ENCODE data around the gene SSH2. TPM values are rescaled to one million over a fixed set of nuclear protein-coding genes. Genes with fewer than 3 reads are reported as not detected.

SSH2 gene
- total and polyA plus RNA-seq, 7 donors, result 18.3 to 35.1 (median 26.5) TPM

DNA sequence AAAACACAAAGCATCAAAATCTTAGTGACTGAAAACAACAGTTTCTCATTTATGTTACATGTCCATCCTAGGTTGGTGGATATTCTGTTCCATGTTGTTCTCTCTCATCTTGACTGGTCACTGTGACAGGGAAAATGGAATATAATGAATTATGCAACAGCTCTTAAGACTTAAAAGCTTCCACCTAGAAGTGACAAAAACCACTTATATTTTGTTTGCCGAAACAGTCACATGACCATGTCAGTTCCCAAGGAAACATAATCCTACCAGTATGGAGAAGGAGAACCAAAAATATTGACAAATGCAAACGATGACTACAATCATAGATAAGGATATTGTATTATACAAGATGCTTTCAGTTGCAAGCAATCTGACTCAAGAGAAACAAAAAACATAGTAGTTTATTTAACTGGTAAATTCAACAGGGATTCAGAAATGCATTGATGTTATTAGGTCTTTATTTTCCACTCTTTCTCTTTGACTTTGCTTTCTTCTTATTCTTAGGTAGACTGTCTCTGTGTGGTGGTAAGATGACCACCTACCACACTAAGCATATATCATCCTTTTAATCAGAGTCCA, 103.8 kb downstream of the SSH2 start:
- intact Hi-C loops (cut with DNase I), result no loop called here
- H3K4me3 ChIP-seq, result no peak overlapping the region
- H3K36me3 ChIP-seq, result no peaks in the 10 kb centered on the region
- no peaks in the 10 kb centered on the region for H3K9me3 ChIP-seq
- WGBS, 2 donors, result 12 to 64% methylated on average over 2 of the region's 2 CpGs
- H3K27me3 ChIP-seq, result no peaks in the 10 kb centered on the region
- DNase-seq, result no peak
- TF ChIP-seq POLR2A (IDR thresholded peaks at IDR 0.05), result no peak
- no peak for TF ChIP-seq POLR2AphosphoS5 (IDR thresholded peaks at IDR 0.05)
- TF ChIP-seq EP300 (IDR thresholded peaks at IDR 0.05), result no peak
- TF ChIP-seq, protein P1, sequence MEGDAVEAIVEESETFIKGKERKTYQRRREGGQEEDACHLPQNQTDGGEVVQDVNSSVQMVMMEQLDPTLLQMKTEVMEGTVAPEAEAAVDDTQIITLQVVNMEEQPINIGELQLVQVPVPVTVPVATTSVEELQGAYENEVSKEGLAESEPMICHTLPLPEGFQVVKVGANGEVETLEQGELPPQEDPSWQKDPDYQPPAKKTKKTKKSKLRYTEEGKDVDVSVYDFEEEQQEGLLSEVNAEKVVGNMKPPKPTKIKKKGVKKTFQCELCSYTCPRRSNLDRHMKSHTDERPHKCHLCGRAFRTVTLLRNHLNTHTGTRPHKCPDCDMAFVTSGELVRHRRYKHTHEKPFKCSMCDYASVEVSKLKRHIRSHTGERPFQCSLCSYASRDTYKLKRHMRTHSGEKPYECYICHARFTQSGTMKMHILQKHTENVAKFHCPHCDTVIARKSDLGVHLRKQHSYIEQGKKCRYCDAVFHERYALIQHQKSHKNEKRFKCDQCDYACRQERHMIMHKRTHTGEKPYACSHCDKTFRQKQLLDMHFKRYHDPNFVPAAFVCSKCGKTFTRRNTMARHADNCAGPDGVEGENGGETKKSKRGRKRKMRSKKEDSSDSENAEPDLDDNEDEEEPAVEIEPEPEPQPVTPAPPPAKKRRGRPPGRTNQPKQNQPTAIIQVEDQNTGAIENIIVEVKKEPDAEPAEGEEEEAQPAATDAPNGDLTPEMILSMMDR (IDR thresholded peaks at IDR 0.05), result no peak
- H3K4me1 ChIP-seq, result no peaks in the 10 kb centered on the region
- no peak overlapping the region for H3K27ac ChIP-seq

DNA sequence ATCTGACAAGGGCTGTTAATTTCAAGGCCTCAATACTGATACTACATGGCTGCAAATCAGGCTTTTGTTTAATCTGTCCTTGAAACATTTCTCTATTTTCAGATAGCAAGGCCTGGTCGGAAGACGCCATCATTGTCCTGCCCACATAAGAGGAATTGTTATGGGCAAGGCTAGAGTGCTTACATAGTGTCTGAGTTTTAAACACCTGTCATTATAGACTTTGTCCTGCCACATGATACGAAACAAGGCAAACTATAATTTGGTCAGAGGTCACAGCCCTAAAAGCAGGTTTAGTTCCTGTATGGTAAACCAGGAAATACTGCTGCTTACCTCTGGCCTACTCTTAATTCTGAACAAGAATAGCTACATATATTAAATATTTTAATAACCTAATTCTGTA, 104.4 kb downstream of the SSH2 start:
- Histone ChIP-seq H3K4me3 (no peak overlapping the region), H3K27me3 (no peaks in the 10 kb centered on the region), H3K9me3 (no peaks in the 10 kb centered on the region), H3K4me1 (no peaks in the 10 kb centered on the region), H3K27ac (no peak overlapping the region), H3K36me3 (no peaks in the 10 kb centered on the region)
- no peak for DNase-seq
- 23 to 63% methylated on average over 3 of the region's 3 CpGs for WGBS, 2 donors
- TF ChIP-seq POLR2AphosphoS5 (IDR thresholded peaks at IDR 0.05) (no peak), POLR2A (IDR thresholded peaks at IDR 0.05) (no peak), EP300 (IDR thresholded peaks at IDR 0.05) (no peak)
- TF ChIP-seq, protein P1 (IDR thresholded peaks at IDR 0.05), result no peak
- intact Hi-C loops (cut with DNase I), result no loop called here

DNA sequence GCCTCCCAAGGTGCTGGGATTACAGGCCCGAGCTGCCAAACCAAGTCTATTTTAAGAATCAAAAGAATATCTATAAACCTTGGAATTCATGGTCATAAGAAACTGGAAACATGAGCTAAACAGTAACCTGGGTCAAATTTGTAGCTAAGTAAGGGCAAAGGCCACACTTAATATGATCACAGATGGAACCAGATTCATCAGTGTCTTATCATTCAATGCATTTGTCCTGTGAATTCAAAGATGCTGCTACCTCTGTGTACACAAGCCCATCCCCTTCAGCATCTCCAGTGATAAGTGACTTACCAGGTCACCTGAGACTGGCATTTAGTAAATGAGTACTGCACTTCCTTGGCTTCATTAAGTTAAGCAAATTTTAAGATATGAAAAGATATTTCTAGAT, 108.1 kb downstream of the SSH2 start:
- 28 to 79% methylated on average over 1 of the region's 1 CpG for WGBS, 2 donors
- Histone ChIP-seq H3K9me3 (no peaks in the 10 kb centered on the region), H3K36me3 (no peaks in the 10 kb centered on the region), H3K27me3 (no peaks in the 10 kb centered on the region), H3K27ac (no peak overlapping the region), H3K4me1 (no peaks in the 10 kb centered on the region), H3K4me3 (no peak overlapping the region)
- TF ChIP-seq EP300 (IDR thresholded peaks at IDR 0.05) (no peak), POLR2A (IDR thresholded peaks at IDR 0.05) (no peak), POLR2AphosphoS5 (IDR thresholded peaks at IDR 0.05) (no peak)
- TF ChIP-seq, protein P1 (IDR thresholded peaks at IDR 0.05), result no peak
- no peak for DNase-seq
- intact Hi-C loops (cut with DNase I), result no loop called here

DNA sequence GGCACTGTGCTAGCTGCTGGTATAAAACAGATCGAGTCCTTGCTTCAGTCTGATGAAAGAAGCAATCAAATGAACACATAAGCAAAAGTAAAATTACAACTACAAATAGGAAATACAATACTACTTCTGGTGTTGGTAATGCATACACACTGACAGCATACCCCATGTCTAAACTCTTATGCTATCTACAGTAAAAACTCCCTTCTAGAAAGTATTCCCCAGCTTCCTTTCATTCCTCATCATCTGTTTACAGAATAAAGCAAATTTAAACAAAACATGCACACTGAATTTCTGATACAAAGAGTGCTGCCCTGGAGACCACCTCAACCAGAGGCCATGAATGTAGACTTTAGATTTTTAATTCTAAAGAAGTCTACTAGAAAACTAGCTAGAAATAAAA, 109.6 kb downstream of the SSH2 start:
- Histone ChIP-seq H3K27ac (no peak overlapping the region), H3K36me3 (no peaks in the 10 kb centered on the region), H3K9me3 (no peaks in the 10 kb centered on the region), H3K4me1 (no peaks in the 10 kb centered on the region), H3K4me3 (no peak overlapping the region), H3K27me3 (no peaks in the 10 kb centered on the region)
- TF ChIP-seq POLR2A (IDR thresholded peaks at IDR 0.05) (no peak), POLR2AphosphoS5 (IDR thresholded peaks at IDR 0.05) (no peak), EP300 (IDR thresholded peaks at IDR 0.05) (no peak)
- TF ChIP-seq, protein P1 (IDR thresholded peaks at IDR 0.05), result no peak
- intact Hi-C loops (cut with DNase I), result no loop called here
- WGBS, 2 donors, result 81 to 87% methylated on average over 1 of the region's 1 CpG
- no peak for DNase-seq
